ENCODE results near the gene CABLES1.

DNA sequence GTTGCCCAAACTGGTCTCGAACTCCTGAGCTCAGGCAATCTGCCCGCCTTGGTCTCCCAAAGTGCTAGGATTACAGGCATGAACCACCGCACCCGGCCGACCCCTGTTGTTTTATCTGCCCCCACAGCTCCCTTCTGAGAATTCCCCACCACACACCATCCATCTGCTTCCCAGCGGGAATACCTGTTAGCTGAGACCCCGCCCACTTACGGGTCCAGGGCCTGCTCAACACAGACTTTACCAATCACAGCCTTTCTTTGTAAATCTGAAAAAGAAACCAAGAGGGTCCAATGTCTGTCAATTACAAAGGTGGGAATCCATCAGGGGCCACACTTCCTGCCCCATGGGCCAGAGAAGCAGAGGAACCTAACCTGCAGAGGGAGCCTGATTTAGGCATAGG, 14.2 kb upstream of the CABLES1 start:
- TF ChIP-seq, protein P1, sequence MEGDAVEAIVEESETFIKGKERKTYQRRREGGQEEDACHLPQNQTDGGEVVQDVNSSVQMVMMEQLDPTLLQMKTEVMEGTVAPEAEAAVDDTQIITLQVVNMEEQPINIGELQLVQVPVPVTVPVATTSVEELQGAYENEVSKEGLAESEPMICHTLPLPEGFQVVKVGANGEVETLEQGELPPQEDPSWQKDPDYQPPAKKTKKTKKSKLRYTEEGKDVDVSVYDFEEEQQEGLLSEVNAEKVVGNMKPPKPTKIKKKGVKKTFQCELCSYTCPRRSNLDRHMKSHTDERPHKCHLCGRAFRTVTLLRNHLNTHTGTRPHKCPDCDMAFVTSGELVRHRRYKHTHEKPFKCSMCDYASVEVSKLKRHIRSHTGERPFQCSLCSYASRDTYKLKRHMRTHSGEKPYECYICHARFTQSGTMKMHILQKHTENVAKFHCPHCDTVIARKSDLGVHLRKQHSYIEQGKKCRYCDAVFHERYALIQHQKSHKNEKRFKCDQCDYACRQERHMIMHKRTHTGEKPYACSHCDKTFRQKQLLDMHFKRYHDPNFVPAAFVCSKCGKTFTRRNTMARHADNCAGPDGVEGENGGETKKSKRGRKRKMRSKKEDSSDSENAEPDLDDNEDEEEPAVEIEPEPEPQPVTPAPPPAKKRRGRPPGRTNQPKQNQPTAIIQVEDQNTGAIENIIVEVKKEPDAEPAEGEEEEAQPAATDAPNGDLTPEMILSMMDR (IDR thresholded peaks at IDR 0.05; ENCODE audit: low read length), result no peak
- no peak for TF ChIP-seq EZH2 (IDR thresholded peaks at IDR 0.05; ENCODE audit: borderline replicate concordance, low read length)

All from OCI-LY1 (cell line).